Neural progenitor cell (in vitro differentiated cells): ENCODE data around the gene SH2D3A. TPM values are rescaled to one million over a fixed set of nuclear protein-coding genes. Genes with fewer than 3 reads are reported as not detected.

Source experiments
- DNase-seq: peaks from one replicate; pipeline ENCODE4 v3.0.0-alpha.2; 2016; ENCODE audit warnings: low spot score
- H2AFZ ChIP-seq: fragments of 200-600 bp; sonication (generic); replicated peaks from 2 replicates; pipeline ENCODE4 v1.6.1; 2016; ENCODE audit warnings: antibody characterized with exemption
- H3F3A ChIP-seq: fragments of 200-600 bp; sonication (generic); 2 replicates; pipeline ENCODE4 v1.6.1; 2016; ENCODE audit warnings: antibody characterized with exemption, low read depth
- H3K27ac ChIP-seq: fragments of 200-600 bp; sonication (generic); 2 replicates; pipeline ENCODE4 v1.5.1; 2016; ENCODE audit warnings: mild to moderate bottlenecking
- H3K27me3 ChIP-seq: fragments of 200-600 bp; sonication (generic); 2 replicates; pipeline ENCODE4 v1.6.1; 2016; ENCODE audit warnings: mild to moderate bottlenecking, moderate library complexity
- H3K36me3 ChIP-seq: fragments of 200-600 bp; sonication (generic); 2 replicates; pipeline ENCODE4 v1.5.1; 2016
- H3K4me1 ChIP-seq: fragments of 200-600 bp; sonication (generic); 2 replicates; pipeline ENCODE4 v1.6.1; 2016; ENCODE audit warnings: mixed run types
- H3K4me2 ChIP-seq: fragments of 200-600 bp; sonication (generic); 2 replicates; pipeline ENCODE4 v1.6.1; 2016
- H3K4me3 ChIP-seq: fragments of 200-600 bp; sonication (generic); 2 replicates; pipeline ENCODE4 v1.5.1; 2016
- H3K79me2 ChIP-seq: fragments of 200-600 bp; sonication (generic); 2 replicates; pipeline ENCODE4 v1.6.1; 2016; ENCODE audit warnings: low read depth
- H3K9ac ChIP-seq: fragments of 200-600 bp; sonication (generic); 2 replicates; pipeline ENCODE4 v1.6.1; 2016
- H3K9me3 ChIP-seq: fragments of 200-600 bp; sonication (generic); 2 replicates; pipeline ENCODE4 v1.5.1; 2016; ENCODE audit warnings: low read depth
- H4K20me1 ChIP-seq: fragments of 200-600 bp; sonication (generic); 2 replicates; pipeline ENCODE4 v1.6.1; 2016; ENCODE audit warnings: low read depth
- H3K27ac Mint-ChIP-seq: 3 replicates; pipeline ENCODE4 v1.8.0; 2021; ENCODE audit warnings: mixed read lengths
- H3K27me3 Mint-ChIP-seq: 2 replicates; pipeline ENCODE4 v1.8.0; 2022; ENCODE audit warnings: low read depth, mild to moderate bottlenecking, inconsistent platforms, moderate library complexity, mixed read lengths; ENCODE audit not compliant: insufficient read depth
- H3K36me3 Mint-ChIP-seq: 3 replicates; pipeline ENCODE4 v1.8.0; 2021; ENCODE audit warnings: mixed read lengths
- H3K4me1 Mint-ChIP-seq: 3 replicates; pipeline ENCODE4 v1.8.0; 2021; ENCODE audit warnings: mixed read lengths
- H3K4me3 Mint-ChIP-seq: 3 replicates; pipeline ENCODE4 v1.8.0; 2021; ENCODE audit warnings: mild to moderate bottlenecking, moderate library complexity, mixed read lengths
- H3K9me3 Mint-ChIP-seq: 3 replicates; pipeline ENCODE4 v1.8.0; 2020; ENCODE audit warnings: mixed read lengths
- CTCF ChIP-seq: fragments of 200-600 bp; sonication (generic); IDR thresholded peaks from 2 replicates; pipeline ENCODE4 v1.5.1; 2017; ENCODE audit warnings: antibody characterized with exemption, mild to moderate bottlenecking
- EZH2 ChIP-seq: fragments of 200-600 bp; sonication (generic); IDR thresholded peaks from 2 replicates; pipeline ENCODE4 v1.6.1; 2017; ENCODE audit warnings: antibody characterized with exemption, mild to moderate bottlenecking, moderate library complexity
- EZH2phosphoT487 ChIP-seq: fragments of 200-600 bp; sonication (generic); IDR thresholded peaks from 2 replicates; pipeline ENCODE4 v1.6.1; 2017; ENCODE audit warnings: antibody characterized with exemption
- microRNA-seq: library from miRNA; unstranded; fragments of <30 nt; microRNA quantifications from one replicate; pipeline ENCODE4, GENCODE V29; 2016
- total RNA-seq: library from RNA; depleted of rRNA; stranded (reverse); fragments of >200 nt; gene quantifications from 2 replicates; pipeline ENCODE4 v1.2.3, GENCODE V29; 2015; ENCODE audit warnings: low replicate concordance

SH2D3A gene
- total RNA-seq, 1 donor from 2014 or later = 0.65 TPM

GRCh38 chr19:6705931-6706632, 61.2 kb downstream of the SH2D3A start:
- no peaks in the 10 kb centered on the region for H3K9me3 ChIP-seq
- Mint-ChIP-seq H3K4me3 (no peak overlapping the region), H3K9me3 (no peaks in the 10 kb centered on the region), H3K36me3 (no peaks in the 10 kb centered on the region), H3K27me3 (peaks cover 22% of the 10 kb centered on the region), H3K4me1 (no peaks in the 10 kb centered on the region), H3K27ac (no peak overlapping the region)
- no peak overlapping the region for H3K4me3 ChIP-seq
- no peaks in the 10 kb centered on the region for H3K4me1 ChIP-seq
- no peak for TF ChIP-seq EZH2phosphoT487
- TF ChIP-seq CTCF = no peak
- TF ChIP-seq EZH2 = no peak
- DNase-seq = no peak
- H3F3A ChIP-seq = no peaks in the 10 kb centered on the region
- H3K27ac ChIP-seq = no peak overlapping the region
- H3K4me2 ChIP-seq = no peak overlapping the region
- H4K20me1 ChIP-seq = no peaks in the 10 kb centered on the region
- H3K9ac ChIP-seq = no peak overlapping the region
- no peaks in the 10 kb centered on the region for H3K79me2 ChIP-seq
- peaks cover 31% of the 10 kb centered on the region for H3K27me3 ChIP-seq
- no peaks in the 10 kb centered on the region for H3K36me3 ChIP-seq
- no peak overlapping the region for H2AFZ ChIP-seq

Small RNAs within 50 kb of the gene (microRNA-seq; reads per million reads assigned to microRNA genes)
- gene MIR6791 = not detected

Other genes with a start within 250 kb of the SH2D3A start
- 0.28 and 1.7 TPM in 2 replicates for gene TNFSF9, start 236.4 kb downstream of the SH2D3A start, total RNA-seq
- 1.2 TPM in 1 of 2 replicates, not detected in the other for gene CD70, start 176.3 kb downstream of the SH2D3A start, total RNA-seq
- gene TNFSF14, start 97.3 kb downstream of the SH2D3A start, total RNA-seq = not detected in 2 replicates
- 0.25 and 1.5 TPM in 2 replicates for gene C3, start 46.8 kb downstream of the SH2D3A start, total RNA-seq
- 38.3 and 55.3 TPM in 2 replicates for gene GPR108, start 29.9 kb downstream of the SH2D3A start, total RNA-seq
- gene TRIP10, start 27.8 kb downstream of the SH2D3A start, total RNA-seq = 53.0 and 57.2 TPM in 2 replicates
- gene VAV1, start 5.3 kb upstream of the SH2D3A start, total RNA-seq = 0.15 TPM in 1 of 2 replicates, not detected in the other
- not detected in 2 replicates for gene ADGRE1, start 120.1 kb upstream of the SH2D3A start, total RNA-seq